Stimulated activated CD4-positive, alpha-beta T cell treated with anti-CD3 and anti-CD28 coated beads, TNF-alpha, amount 100 ng/mL, for 1 hour (primary cell): ENCODE data around the gene KIRREL3.

Source experiments
- DNase-seq, 3 donors: peaks; one replicate each; pipeline ENCODE4 v3.0.0-alpha.2; 2020; ENCODE audit warnings: low read depth in 3 of 3, low spot score in 1 of 3

KIRREL3 gene

DNA sequence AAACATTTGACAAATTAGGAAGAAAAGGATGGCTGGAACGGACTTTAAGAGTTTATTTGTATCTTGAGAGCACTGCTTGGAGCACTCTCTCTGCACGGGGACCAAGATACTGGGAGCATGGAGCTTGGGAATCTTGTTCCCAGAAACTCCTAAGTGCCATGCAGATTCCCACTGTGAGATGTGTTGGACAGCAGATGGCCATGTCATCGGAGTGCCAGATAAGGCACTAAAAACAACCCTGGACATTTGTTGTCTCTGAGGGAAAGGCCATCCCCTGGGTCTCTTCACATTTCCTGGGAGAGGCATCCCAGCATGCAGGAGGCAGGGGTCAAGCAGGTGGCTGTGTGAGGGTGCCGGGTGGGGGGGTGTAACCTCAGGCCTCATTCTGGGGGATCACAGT, 2.9 kb downstream of the KIRREL3 start:
- no peak for DNase-seq

DNA sequence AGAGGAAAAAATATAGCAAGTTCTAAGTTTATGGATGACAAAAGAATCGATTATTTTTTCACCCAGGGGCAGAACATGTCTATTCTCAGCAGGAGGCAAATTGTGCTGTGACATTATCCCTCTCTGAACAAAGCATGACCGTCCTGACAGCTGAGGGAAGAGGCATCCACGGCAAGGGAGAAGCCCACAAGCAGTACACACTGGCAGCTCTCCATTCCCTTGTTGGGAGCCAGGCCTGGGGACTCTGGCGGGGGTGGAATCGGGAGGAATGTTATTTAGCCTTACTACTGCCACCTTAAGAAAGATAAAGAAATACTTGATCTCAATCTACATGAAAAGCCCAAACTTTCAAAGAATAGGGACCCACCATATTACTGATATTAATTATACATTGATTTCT, 3.4 kb downstream of the KIRREL3 start:
- no peak for DNase-seq

DNA sequence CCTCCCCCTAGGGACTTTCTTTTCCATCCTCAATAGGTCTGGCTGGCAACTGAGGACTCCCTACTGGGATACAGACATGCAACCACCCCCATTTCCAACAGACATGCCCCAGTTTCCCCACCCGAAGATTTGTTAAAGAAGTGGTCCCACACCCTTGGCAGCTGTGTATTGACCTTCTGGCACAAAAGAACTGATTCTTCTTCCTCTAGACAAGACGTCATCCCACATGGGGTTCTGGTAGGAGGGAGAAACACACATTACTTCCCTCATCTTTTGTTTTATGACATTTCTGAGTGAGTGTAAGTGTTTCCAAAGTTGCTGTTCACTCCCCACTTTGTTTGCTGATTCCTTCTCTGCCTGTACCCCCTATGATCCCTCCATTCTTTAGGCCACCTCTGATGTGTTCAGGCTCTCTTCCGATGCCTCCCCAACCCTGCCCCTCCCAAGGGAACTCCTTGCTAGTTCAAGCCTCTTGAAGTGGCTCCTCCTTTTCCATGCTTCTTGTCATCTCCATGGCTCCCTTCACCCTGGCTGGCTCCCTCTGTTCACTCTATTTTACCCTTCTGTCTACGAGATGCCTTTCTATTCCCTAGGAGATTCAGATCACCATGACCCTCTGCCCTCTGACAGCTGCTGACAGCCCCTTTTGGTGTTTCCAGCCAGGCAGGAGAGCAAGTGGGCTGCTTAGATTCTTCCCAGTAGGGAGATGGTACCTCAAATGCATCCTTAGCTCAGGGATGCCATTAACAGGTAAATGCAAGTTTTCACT, 4.3 kb downstream of the KIRREL3 start:
- DNase-seq, result no peak

DNA sequence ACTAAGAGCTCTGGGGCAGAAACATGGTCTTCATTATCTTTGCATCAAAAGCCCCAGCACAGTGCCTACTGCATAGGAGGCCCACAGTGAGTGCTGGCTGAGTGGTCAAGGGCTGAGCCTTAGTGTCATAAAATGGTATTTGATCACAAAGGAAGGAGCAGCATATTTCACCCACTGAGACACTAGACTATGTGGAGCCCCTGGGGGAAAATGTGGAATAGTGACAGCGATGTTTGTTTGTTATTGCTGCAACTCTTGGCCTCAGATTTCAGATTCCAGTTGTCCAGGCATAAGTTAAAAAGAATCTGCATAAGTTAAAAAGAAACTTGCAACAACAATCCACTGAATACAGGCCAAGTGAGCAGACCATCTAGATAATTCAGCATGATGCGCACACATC, 7.0 kb downstream of the KIRREL3 start:
- DNase-seq, result no peak

GRCh38 chr11:126992804-126993111, 7.8 kb downstream of the KIRREL3 start:
- DNase-seq, result no peak

- no peak for DNase-seq
Measured at GRCh38 chr11:126992065-126992803, 8.3 kb downstream of the KIRREL3 start.

GRCh38 chr11:126991596-126991995, 9.0 kb downstream of the KIRREL3 start:
- no peak for DNase-seq

- DNase-seq, result no peak
Measured at GRCh38 chr11:126990716-126991480, 9.7 kb downstream of the KIRREL3 start.

GRCh38 chr11:126989942-126990715, 10.4 kb downstream of the KIRREL3 start:
- DNase-seq, result peak in 1 of 3 donors; percentile 24

DNA sequence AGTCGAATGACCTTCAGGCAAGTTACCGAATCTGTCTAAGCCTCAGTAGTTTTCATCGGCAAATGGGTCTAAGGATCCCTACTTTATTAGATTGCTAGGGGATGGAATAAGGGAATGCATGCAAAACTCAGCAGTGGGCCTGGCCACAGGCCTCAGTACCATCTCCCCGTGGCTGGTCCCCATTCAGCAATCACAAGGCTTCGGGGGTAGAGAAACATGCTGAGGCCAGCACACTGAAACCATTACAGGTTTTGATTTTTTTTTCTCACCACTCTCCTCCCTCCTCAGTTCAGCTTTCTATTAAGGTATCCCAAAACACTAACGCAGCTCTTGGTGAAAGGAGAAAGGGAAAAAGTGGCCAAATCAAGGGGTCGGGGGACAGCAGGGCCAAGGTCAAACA, 11.9 kb downstream of the KIRREL3 start:
- DNase-seq, result no peak

DNA sequence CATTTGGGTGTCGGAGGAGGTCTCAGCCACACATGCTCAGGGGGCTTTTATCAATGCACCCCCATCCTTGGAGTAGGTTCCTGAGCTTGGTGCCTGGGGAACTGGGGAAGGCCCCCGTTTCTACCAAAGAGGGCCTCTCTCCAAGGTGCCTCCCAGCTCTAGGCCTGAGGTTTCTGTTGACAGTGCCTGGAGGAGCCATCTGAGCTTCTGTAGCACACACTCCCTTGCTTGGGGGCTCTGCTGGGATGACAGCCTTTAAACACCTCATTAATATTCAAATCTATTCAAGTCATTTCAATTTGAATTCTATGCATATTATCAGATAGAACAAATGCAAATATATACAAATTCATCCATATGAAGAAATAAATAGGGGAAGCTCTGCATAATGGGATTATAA, 18.9 kb downstream of the KIRREL3 start:
- no peak for DNase-seq

- no peak for DNase-seq
Measured at GRCh38 chr11:126978911-126979310, 21.7 kb downstream of the KIRREL3 start.

- no peak for DNase-seq
Measured at GRCh38 chr11:126978165-126978564, 22.4 kb downstream of the KIRREL3 start.

- no peak for DNase-seq
Measured at GRCh38 chr11:126973051-126973450, 27.5 kb downstream of the KIRREL3 start.

GRCh38 chr11:126971305-126971704, 29.3 kb downstream of the KIRREL3 start:
- DNase-seq, result no peak

DNA sequence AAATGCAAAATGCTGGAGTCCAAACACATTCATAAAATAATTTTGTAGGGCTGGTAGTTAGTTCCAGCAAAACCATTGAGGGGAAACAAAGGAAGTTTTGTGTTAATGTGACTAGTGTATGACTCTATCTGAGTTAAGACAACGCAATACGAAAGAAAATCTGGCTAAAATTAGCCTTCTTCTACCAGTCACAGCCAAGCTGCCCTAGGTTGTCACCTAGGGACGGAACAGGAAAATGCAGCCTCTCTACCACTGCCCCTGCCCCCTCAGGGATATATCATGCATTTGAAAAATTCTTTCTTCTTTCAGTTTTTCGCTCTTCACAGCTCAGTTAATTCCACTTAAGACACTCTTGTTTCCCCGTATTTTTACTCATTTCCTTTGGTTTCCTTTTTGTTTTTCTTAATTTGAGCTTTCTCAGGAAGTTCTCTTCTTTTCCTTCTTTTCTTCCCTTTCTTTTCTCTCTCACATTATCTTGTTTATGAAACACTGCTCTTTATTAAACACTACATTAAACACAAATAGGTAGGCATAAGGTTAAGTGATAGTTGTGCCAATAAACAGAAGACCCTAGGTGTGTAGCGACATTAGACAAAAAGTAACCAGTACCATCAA, 30.6 kb downstream of the KIRREL3 start:
- DNase-seq, result no peak

GRCh38 chr11:126968915-126969314, 31.7 kb downstream of the KIRREL3 start:
- no peak for DNase-seq

DNA sequence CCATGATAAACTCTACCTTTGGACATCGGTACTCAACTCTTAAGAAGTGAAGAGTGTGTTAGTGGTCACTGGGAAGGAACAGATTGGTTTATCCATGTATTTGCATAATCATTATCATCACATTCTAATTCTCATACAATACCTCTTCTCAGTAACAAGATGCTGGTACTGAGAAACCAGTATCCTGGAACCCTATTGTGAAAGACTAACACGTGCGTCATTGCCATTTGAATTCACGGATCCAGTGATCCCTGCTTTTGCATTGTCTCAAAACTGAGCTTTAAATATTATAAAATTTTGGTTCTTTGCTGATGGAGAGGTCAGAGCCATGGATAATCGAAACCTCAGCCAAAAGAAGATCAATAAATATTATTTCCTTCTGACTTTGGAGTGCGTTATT, 35.2 kb downstream of the KIRREL3 start:
- DNase-seq, result no peak

DNA sequence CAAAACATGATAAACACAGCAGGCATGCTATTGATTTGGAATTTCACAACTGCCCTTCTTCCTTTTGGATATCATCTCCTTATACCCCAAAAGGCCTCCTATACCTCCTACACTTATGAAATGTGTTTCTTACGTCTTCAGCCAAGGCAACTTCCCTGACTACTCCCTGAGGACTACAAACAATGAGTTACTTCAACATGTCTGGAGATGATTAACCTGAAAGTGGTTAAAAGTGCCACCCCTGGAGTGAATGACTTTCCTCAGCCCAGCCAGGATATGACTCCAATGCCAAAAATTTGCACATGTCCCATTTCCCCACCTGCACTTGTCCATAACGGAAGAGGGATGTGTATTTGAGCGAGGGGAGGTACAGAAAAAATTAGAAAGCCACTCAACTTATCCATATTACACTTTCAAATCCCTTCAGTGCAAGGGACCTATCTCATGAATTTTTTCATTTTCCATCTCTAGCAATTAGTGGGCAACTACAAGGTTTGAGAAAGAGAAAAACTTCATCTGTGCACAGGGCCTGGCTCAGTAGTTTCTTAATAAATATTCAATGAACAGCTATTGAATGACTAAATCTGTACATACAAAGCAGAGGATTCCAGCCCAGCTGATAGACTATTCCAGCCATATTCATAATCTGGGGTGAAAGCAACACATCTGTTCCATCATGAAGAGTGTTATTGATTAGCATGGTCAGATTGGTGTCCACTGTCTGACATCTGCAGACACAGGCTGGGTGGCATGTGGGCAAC, 36.8 kb downstream of the KIRREL3 start:
- DNase-seq, result no peak

- no peak for DNase-seq
Measured at GRCh38 chr11:126963115-126963514, 37.5 kb downstream of the KIRREL3 start.
